HL-60/S4 treated with retinoic acid at 250 ng/mL for 4 days and 3 days (cell line): ENCODE data around the gene QARS1.

Source experiments
- in situ Hi-C: fragments of 300-500 bp; cut with MboI; formaldehyde crosslinking; loops from 2 replicates; pipeline ENCODE4 v1.7.0; 2022; ENCODE audit warnings: low sequenced_read_pairs

The QARS1 gene

GRCh38 chr3:49104427-49105291, at the start of gene QARS1:
QARS1 (minus strand) TSS chr3:49104757; CDS start chr3:49104733, 24 bp downstream.
- in situ Hi-C loops = no loop called here

- in situ Hi-C loops = no loop called here
These were observed 48.9 kb upstream of the QARS1 start for GRCh38 chr3:49153349-49153912.

GRCh38 chr3:49151610-49152009, 47.1 kb upstream of the QARS1 start:
- in situ Hi-C loops = no loop called here

DNA sequence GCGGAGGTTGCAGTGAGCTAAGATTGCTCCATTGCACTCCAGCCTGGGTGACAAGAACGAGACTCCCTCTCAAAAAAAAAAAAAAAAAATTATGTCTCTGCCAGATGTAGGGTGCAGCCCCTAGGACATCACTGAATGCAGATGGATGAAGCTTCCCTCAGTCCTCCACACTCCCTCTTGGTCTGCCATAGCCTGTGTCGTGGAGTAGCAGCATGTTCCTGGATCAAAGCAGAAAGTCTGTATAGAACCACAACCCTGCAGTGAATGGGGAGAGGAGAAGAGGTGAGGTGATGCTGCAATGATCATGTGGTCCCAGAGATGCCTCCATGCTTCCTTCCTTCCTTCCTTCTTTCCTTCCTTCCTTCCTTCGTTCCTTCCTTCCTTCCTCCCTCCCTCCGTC, 43.6 kb upstream of the QARS1 start:
- in situ Hi-C loops = no loop called here

GRCh38 chr3:49140080-49140479, 35.5 kb upstream of the QARS1 start:
- in situ Hi-C loops = no loop called here

DNA sequence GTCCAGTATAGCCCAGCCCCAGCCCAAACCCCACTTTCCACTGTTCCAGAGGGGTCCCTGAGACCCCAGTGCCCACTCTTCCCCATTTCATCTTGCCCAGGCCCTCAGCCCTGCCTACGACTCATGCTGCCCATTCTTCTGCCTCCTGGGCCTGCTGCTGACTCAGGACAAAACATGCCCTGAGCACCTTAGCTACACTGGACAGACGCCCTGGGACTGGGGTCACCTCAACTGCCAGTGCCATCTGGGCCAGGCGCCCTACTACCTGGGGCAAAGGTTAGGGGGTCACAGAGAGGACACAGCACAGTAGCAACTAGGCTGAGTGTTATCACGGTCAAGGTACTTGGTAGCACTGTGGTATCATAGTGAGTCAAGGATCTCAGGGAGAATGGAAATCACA, 30.9 kb upstream of the QARS1 start:
- in situ Hi-C loops = no loop called here

- in situ Hi-C loops = no loop called here
These were observed 30.1 kb upstream of the QARS1 start for GRCh38 chr3:49134471-49135265.

DNA sequence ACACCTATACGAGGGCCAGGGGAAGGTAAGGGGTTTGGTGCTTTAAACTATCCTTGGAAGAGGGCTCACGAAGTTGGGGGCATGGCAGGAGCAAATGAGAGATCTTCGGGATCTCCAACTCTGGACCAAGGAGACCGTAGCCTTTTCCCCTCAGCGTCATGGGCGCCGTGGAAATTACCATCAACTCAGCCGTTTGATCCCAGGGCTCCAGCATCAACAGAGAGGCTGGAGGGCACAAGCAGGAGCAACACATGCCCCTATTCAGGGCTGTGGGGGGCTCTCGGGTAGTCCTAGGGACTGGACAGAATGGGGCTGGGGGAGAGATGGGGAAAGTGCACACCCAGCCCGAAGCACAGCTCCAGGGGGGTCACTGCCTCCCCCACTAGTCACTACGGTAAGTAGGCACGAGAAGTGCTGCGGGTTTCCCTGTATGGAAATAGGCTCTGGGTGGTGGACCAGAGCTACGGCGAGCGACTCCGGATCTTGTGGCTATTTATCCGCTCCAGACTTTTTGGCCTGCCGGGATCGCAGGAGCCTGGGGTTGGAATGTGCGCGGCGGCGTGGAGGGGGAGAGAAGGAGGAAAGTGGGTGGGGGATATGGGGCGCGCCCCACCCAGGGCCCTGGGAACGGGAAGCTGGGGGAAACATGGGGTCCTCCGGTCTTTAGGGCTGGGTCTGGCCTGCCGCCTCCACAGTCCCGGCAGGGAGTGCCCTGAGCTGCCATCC, 28.8 kb upstream of the QARS1 start:
- in situ Hi-C loops = no loop called here

- in situ Hi-C loops = no loop called here
These were observed 28.1 kb upstream of the QARS1 start, which contains the start of gene LAMB2 for GRCh38 chr3:49132437-49133225. LAMB2 (minus strand) TSS chr3:49133050; CDS start chr3:49132867, 183 bp downstream.

- in situ Hi-C loops = no loop called here
These were observed 27.5 kb upstream of the QARS1 start for GRCh38 chr3:49132073-49132436.

DNA sequence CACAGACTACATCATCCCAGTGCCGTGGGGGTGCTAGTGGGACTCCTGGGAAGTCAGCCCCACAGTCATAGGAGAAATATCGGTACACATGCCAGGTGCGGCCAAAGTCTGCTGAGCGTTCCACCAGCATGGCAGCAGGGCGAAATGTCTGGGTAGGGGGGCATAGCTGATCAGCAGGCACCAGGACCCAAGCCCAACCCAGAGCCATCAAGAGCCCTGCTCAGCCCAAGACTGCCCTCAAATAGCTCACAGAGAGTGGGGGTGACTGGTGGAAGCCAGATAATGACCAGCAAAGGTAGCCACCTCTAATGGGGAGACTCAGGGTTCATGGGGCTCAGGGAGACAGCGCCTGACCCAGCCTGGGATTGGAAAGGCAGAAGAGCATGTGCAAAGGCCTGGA, 27.0 kb upstream of the QARS1 start:
- in situ Hi-C loops = no loop called here

DNA sequence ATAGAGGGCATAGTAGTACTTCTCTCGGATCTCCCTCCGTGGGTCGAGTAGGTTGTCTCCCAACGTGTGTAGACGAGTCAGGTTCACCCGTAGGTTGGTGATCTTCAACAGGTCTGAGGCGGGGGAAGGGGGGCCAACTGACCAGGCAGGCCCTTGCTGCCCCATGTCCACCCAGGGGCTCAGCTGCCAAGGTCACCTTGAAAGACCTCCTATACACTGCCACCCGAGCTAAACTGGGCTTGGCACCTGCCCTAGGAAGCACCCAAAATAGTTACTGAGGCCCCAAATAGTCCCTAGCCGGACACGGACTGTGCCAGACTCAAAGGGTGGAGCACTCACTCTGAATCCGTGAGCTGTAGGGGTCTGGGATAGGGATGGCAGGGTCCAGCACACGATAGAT, 26.5 kb upstream of the QARS1 start:
- in situ Hi-C loops = no loop called here

DNA sequence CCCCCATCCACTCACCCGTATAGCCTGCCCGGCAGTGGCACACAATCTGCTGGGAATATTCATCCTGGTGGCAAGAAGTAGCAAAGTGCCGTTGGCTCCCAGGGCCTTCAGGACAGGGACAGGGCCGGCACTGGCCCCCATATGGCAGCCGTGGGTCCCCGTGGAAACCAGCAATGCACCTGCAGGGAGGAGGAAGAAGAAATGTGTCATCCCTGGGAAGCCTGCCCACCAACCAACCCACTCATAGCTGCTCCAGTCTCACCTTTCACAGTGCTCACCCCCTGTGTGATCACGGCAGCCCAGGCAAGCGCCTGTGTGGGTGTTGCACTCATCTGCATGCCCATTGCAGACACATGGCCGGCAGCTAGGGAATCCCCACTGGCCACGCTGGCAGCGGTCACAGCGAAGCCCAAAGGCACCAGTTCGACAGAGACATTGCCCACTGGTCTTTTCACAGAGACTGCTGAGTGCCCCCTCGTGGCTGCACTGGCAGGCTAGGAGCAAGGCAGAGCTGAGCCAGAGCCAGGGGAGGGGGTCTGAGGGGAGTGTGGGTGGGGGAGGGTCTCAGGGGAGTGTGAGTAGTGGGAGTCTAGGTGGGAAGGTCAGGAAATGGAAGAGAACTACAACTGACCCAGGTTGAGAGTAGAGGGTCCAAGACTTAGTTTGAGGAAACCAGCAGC, 20.6 kb upstream of the QARS1 start:
- in situ Hi-C loops = no loop called here

GRCh38 chr3:49124203-49124602, 19.6 kb upstream of the QARS1 start:
- in situ Hi-C loops = no loop called here

DNA sequence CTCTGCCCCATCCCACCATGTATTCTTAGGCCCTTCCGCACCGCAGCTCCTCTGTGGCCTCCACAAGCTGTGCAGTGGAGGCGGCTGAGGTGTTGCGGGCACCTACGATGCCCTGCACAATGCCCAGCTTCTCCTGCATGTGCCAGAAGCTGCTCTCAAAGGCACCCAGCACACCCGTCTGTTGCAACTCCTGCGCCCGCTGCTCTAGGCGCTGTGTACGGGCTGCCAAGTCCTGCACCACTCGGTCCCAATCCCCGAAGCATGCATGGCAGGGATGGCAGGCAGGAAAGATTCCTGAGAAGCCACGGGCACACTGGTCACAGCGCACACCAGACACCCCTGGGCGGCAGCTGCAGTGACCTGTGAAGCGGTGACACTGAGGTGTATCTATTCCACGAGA, 19.1 kb upstream of the QARS1 start:
- in situ Hi-C loops = no loop called here

DNA sequence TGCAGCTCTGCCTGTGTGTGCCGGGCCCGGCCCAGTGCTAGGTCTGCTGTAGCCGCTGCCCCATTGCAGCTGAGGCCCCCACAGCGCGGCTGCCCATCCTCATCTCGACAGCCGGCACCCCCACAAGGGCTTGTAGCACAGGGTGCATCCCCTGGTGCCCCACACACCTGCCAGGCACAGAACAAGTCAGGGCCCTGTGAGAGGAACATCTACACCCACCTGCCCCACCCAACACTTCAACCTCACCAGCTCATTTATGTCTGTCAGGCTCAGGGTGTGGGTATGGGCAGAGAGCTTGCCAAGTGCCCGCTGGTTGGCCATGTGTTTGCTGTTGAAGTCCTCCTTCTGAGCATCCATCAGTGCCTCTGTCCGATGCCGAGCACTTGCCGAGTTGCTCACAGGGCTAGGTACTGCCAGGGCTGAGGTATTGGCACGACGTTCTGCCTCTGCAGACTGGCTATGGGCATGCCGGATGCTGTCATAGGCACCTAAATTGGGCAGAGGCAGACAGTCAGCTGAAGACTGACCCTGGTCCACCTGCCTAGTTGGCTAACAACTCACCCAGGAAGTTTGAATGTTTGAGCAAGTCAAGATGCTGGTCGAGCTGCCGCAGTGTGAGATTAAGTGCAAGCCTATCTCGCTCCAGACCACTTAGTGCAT, 18.5 kb upstream of the QARS1 start:
- in situ Hi-C loops = no loop called here

DNA sequence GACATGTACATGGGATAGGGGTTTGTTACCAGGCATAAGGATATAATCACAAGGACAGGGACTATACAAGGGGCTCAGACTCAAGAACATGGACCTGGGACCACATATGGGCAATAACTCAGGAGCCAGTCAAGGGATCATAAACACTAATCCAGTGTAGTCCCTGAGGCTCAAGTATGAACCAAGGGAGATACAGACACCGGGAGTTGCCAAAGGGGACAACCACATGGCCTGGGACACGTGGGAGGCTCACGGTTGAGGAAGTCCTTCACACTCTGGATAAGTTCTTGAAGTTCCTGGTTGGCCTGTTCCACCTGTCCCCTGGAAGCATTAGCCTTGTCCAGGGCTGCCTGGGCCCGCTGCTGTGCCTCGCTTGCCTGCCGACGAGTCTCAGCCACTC, 17.9 kb upstream of the QARS1 start:
- in situ Hi-C loops = no loop called here

DNA sequence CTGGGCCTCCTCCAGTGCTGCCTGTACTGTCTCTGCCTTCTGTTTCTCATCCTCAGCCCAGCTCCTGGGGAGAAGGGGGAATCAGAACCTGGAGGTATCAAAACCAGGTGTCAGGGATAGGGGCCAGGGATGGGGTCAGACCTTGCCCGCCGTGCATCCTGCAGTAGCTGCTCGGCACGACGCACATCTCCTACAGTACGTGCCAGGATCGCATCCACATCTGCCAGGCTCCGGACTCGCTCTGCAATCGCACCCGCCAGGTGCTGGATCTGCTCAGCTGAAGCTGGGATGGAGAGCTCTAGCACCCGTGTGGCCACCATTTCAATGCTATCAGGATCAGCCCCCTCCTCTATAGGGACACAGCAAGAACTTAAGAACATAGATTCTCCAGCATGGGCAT, 17.5 kb upstream of the QARS1 start:
- in situ Hi-C loops = no loop called here

- in situ Hi-C loops = no loop called here
These were observed 16.7 kb upstream of the QARS1 start for GRCh38 chr3:49121132-49121736.
